ENCODE results near the gene TTC36.

- TF ChIP-seq EZH2 (IDR thresholded peaks at IDR 0.05; ENCODE audit: low read length, unreplicated experiment) = no peak
- TF ChIP-seq CTCF (conservative IDR thresholded peaks at IDR 0.05; ENCODE audit: low read depth, low read length) = no peak
- TF ChIP-seq EZH2phosphoT487 (IDR thresholded peaks at IDR 0.05; ENCODE audit: borderline replicate concordance, low read length) = no peak
These were observed 24.1 kb upstream of the TTC36 start for GRCh38 chr11:118503216-118503615.
